GM20000 (cell line): ENCODE results near the gene GPI.
"Not testable (repeated sequence)": the region's sequence is repeated elsewhere in the genome, so short reads cannot be mapped to it uniquely, and the experiment has no call there.

ENCODE experiments used
- DNase-seq: peaks from one replicate; pipeline ENCODE4 v3.0.0; 2012; ENCODE audit warnings: low spot score
- TF ChIP-seq, protein P1 (sequence below): IDR thresholded peaks from 2 replicates; pipeline ENCODE4 v1.5.1; 2012; ENCODE audit warnings: mild to moderate bottlenecking, control low read depth; ENCODE audit errors: extremely low read depth, missing control alignments

GPI gene

DNA sequence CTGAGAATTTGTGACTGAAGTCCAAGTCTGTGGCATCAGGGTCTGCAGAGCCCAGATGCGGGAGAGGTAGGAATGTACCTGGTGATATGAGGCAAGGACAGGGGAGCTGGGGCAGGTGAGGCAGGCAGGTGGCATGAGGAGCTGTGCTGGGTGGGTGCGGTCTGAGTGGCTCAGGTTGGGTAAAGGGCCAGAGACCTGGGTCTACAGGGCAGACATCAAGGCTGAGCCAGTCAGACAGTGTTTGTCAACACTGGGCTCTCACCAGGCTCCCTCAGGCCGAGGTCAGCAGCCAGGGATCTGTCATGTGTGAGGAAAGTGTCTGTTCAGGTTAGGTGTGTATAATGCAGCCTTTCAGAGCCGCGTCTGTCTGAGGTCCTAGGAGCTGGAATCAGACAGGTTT lies 18.6 kb downstream of the GPI start:
- TF ChIP-seq, protein P1, sequence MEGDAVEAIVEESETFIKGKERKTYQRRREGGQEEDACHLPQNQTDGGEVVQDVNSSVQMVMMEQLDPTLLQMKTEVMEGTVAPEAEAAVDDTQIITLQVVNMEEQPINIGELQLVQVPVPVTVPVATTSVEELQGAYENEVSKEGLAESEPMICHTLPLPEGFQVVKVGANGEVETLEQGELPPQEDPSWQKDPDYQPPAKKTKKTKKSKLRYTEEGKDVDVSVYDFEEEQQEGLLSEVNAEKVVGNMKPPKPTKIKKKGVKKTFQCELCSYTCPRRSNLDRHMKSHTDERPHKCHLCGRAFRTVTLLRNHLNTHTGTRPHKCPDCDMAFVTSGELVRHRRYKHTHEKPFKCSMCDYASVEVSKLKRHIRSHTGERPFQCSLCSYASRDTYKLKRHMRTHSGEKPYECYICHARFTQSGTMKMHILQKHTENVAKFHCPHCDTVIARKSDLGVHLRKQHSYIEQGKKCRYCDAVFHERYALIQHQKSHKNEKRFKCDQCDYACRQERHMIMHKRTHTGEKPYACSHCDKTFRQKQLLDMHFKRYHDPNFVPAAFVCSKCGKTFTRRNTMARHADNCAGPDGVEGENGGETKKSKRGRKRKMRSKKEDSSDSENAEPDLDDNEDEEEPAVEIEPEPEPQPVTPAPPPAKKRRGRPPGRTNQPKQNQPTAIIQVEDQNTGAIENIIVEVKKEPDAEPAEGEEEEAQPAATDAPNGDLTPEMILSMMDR: no peak
- no peak for DNase-seq

DNA sequence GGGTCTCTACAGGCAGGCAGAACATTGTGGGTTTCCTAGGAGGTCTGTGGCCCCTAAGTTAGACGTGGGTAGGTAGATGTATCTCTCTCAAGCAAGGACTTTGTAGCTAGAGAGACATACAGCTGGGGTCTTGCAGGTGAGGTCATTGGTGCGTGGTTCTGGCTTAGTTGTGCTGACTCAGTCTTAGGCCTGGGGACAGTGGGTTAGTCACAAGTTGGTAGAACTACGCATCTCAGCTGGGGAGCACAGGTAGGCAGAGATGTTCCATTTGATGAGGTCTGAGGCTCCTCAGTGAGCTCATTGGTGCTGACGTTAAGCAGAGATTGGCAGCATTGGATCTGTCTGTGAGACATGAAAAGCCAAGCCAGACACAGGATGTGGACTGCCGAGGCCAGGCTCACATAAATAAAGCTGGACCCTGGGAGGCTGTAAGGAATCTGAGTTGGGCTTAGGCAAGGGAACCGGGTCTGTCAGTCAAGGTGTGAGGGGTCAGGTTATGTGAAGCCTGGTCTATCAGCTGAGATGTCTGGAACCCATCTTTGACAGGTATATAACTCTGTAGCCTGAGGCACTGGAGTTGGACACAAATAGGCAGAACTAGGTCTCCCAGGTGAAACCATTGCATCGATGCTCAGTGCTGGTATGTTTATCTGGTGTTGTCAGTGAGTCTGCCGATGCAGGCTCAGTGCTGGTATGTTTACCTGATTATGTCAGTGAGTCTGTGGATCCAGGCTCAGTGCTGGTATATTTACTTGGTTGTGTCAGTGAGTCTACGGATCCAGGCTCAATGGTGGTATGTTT lies 21.8 kb downstream of the GPI start:
- DNase-seq: no peak
- TF ChIP-seq, protein P1: no peak

DNA sequence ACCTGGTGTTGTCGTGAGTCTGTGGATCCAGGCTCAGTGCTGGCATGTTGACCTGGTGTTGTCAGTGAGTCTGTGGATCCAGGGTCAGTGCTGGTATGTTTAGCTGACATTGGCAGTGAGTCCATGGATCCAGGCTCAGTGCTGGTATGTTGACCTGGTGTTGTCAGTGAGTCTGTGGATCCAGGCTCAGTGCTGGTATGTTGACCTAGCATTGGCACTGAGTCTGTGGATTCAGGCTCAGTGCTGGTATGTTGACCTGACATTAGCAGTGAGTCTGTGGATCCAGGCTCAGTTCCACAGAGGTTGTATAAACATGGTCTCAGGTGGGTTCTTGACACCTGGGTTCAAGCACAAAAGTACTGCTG lies 22.4 kb downstream of the GPI start:
- TF ChIP-seq, protein P1: no peak
- DNase-seq: no peak

DNA sequence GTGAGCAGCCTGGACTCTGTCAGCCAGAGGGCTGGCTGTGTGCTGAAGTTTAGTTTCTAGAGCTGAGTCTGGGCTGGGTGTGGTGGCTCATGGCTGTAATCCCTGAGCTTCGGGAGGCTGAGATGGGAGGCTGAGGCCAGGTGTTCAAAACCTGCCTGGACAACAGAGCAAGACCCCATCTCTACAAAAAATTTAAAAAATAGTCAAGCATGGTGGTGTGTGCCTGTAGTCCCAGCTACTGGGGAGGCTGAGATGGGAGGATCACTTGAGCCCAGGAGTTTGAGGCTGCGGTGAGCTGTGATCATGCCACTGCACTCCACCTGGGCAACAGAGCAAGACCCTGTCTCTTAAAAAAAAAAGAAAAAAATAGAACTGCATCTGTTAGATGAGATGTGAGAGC lies 23.7 kb downstream of the GPI start:
- DNase-seq: not testable (repeated sequence)

DNA sequence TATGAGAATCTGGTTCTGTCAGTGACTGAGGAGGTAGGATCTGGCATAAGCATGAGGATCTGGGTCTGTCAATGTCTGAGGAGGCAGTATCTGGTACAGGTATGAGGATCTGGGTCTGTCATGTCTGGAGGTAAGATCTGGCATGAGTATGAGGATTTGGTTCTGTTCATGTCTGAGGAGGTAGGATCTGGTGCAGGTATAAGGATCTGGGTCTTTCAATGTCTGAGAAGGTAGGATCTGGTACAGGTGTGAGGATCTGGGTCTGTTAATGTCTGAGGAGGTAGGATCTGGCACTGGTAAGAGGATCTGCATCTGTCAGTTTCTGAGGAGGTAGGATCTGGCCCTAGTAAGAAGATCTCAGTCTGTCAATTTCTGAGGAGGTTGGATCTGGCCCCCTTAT lies 26.8 kb downstream of the GPI start:
- DNase-seq: peak; percentile 42
- TF ChIP-seq, protein P1: no peak

DNA sequence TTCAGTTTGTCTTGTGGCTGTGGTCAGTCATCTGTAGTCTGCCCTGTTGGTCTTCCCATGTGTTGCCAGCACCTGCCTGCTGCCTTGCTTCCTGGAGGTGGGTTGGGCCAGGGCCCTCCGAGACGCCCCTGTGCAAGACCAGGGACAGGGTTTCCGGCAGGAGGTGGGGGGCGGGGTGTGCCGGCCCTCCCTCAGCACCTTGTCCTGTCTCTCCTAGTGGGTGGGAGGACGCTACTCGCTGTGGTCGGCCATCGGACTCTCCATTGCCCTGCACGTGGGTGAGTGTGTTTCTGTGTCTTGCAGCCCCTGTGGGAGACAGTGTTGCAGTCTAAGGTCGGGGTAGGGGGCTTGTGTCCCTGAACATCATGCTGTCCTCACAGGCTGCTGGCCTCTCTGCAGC lies 28.0 kb downstream of the GPI start:
- TF ChIP-seq, protein P1: no peak
- DNase-seq: no peak

DNA sequence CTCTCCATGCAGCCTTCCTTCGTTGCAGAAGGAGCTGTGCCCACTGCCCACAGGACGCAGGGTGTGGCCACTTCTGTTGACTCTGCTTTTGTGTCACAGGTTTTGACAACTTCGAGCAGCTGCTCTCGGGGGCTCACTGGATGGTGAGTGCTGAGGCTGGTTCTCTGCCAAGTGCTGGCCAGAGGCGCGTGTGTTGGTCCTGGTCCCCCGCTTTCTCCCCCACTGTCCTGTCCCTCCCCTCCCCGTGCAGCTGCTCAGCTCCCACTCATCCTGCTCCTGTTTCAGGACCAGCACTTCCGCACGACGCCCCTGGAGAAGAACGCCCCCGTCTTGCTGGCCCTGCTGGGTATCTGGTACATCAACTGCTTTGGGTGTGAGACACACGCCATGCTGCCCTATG lies 28.6 kb downstream of the GPI start:
- TF ChIP-seq, protein P1: no peak
- no peak for DNase-seq

DNA sequence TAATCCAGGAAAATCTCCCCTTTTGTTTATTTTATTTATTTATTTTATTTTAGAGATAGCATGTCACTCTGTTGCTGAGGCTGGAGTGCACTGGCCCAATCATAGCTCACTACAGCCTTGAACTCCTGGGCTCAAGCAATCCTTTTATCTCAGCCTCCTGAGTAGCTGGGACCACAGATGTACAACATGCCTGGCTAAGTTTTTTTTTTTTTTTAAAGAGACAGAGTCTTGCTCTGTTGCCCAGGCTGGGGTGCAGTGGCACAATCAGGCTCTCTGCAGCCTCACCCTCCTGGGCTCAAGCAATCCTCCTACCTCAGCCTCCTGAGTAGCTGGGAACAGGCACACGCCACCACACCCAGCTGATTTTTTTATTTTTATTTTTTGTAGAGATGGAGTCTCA lies 32.9 kb downstream of the GPI start:
- no peak for DNase-seq
- TF ChIP-seq, protein P1: no peak
